HepG2 (cell line): Measurements from ENCODE around the gene CBLN1.

Source experiments
- ARID2 ChIP-seq: sonication (generic); formaldehyde crosslinking; IDR thresholded peaks from 2 replicates; pipeline ENCODE4 v1.8.1; 2022; ENCODE audit warnings: mild to moderate bottlenecking, missing genetic modification reagents, borderline replicate concordance
- FOXK2 ChIP-seq: fragments of 450-650 bp; IDR thresholded peaks from 2 replicates; pipeline ENCODE4 v1.6.1; 2016
- POLR2AphosphoS5 ChIP-seq: IDR thresholded peaks from 2 replicates; pipeline ENCODE4 v1.6.1; 2012; ENCODE audit warnings: low read depth, low read length
- REPIN1 ChIP-seq: sonication (generic); formaldehyde crosslinking; IDR thresholded peaks from 2 replicates; pipeline ENCODE4 v1.8.0; 2022; ENCODE audit warnings: missing genetic modification reagents, low read depth, mild to moderate bottlenecking, borderline replicate concordance
- SMAD1 ChIP-seq: sonication (generic); formaldehyde crosslinking; IDR thresholded peaks from 2 replicates; pipeline ENCODE4 v1.4.0; 2020; ENCODE audit warnings: missing genetic modification reagents, low read depth, mild to moderate bottlenecking, borderline replicate concordance
- ZBTB1 ChIP-seq: sonication (generic); formaldehyde crosslinking; IDR thresholded peaks from 2 replicates; pipeline ENCODE4 v1.4.0; 2020; ENCODE audit warnings: missing genetic modification reagents, borderline replicate concordance
- ZFP41 ChIP-seq: sonication (generic); formaldehyde crosslinking; IDR thresholded peaks from 2 replicates; pipeline ENCODE4 v1.4.0; 2020; ENCODE audit warnings: mild to moderate bottlenecking, missing genetic modification reagents, borderline replicate concordance
- ZNF274 ChIP-seq: sonication (generic); formaldehyde crosslinking; IDR thresholded peaks from 2 replicates; pipeline ENCODE4 v1.5.1; 2020; ENCODE audit warnings: mild to moderate bottlenecking, missing genetic modification reagents
- ZNF709 ChIP-seq: sonication (generic); formaldehyde crosslinking; IDR thresholded peaks from 2 replicates; pipeline ENCODE4 v1.5.0; 2020; ENCODE audit warnings: mild to moderate bottlenecking, missing genetic modification reagents
- ZNF850 ChIP-seq: sonication (generic); formaldehyde crosslinking; conservative IDR thresholded peaks from 2 replicates; pipeline ENCODE4 v1.9.0; 2021; ENCODE audit warnings: mild to moderate bottlenecking, missing genetic modification reagents
- ZZZ3 ChIP-seq: sonication (generic); formaldehyde crosslinking; IDR thresholded peaks from 2 replicates; pipeline ENCODE4 v1.4.0; 2020; ENCODE audit warnings: missing genetic modification reagents, mild to moderate bottlenecking, borderline replicate concordance
- TF ChIP-seq, protein P1 (sequence below): sonication (generic); formaldehyde crosslinking; IDR thresholded peaks from 2 replicates; pipeline ENCODE4 v1.5.0; 2020; ENCODE audit warnings: mild to moderate bottlenecking, missing genetic modification reagents, moderate library complexity
- TF ChIP-seq, protein P2 (sequence below): sonication (generic); formaldehyde crosslinking; IDR thresholded peaks from 2 replicates; pipeline ENCODE4 v1.5.1; 2020; ENCODE audit warnings: missing genetic modification reagents, mild to moderate bottlenecking, borderline replicate concordance
- TF ChIP-seq, protein P3 (sequence below): sonication (generic); formaldehyde crosslinking; IDR thresholded peaks from 2 replicates; pipeline ENCODE4 v1.8.0; 2022; ENCODE audit warnings: mild to moderate bottlenecking, missing genetic modification reagents

DNA sequence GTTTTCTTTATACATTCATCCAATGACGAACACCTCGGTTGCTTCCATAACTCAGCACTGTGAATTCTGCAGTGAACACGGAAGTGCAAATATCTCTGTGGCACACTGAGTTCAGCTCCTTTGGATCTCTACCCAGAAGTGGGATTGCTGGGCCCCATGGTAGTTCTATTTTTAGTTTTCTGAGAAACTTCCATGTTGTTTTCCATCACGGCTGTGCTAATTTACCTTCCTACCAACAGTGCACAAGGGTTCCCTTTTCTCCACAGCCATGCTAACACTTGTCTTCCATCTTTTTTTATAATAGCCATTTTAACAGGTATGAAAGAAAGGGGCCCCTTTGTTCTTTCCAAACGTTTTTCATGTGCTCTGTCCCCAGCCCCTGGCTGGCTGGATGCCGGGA lies 30.2 kb upstream of the CBLN1 start:
- no peak for TF ChIP-seq POLR2AphosphoS5
- TF ChIP-seq SMAD1 (CRISPR knock-in tag): no peak
- no peak for TF ChIP-seq ZBTB1 (CRISPR knock-in tag)
- TF ChIP-seq ZZZ3 (CRISPR knock-in tag): no peak
- TF ChIP-seq, protein P1, sequence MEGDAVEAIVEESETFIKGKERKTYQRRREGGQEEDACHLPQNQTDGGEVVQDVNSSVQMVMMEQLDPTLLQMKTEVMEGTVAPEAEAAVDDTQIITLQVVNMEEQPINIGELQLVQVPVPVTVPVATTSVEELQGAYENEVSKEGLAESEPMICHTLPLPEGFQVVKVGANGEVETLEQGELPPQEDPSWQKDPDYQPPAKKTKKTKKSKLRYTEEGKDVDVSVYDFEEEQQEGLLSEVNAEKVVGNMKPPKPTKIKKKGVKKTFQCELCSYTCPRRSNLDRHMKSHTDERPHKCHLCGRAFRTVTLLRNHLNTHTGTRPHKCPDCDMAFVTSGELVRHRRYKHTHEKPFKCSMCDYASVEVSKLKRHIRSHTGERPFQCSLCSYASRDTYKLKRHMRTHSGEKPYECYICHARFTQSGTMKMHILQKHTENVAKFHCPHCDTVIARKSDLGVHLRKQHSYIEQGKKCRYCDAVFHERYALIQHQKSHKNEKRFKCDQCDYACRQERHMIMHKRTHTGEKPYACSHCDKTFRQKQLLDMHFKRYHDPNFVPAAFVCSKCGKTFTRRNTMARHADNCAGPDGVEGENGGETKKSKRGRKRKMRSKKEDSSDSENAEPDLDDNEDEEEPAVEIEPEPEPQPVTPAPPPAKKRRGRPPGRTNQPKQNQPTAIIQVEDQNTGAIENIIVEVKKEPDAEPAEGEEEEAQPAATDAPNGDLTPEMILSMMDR (CRISPR knock-in tag): no peak
- TF ChIP-seq, protein P2, sequence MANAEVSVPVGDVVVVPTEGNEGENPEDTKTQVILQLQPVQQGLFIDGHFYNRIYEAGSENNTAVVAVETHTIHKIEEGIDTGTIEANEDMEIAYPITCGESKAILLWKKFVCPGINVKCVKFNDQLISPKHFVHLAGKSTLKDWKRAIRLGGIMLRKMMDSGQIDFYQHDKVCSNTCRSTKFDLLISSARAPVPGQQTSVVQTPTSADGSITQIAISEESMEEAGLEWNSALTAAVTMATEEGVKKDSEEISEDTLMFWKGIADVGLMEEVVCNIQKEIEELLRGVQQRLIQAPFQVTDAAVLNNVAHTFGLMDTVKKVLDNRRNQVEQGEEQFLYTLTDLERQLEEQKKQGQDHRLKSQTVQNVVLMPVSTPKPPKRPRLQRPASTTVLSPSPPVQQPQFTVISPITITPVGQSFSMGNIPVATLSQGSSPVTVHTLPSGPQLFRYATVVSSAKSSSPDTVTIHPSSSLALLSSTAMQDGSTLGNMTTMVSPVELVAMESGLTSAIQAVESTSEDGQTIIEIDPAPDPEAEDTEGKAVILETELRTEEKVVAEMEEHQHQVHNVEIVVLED (CRISPR knock-in tag): no peak
- TF ChIP-seq ARID2 (CRISPR knock-in tag): no peak
- TF ChIP-seq, protein P3, sequence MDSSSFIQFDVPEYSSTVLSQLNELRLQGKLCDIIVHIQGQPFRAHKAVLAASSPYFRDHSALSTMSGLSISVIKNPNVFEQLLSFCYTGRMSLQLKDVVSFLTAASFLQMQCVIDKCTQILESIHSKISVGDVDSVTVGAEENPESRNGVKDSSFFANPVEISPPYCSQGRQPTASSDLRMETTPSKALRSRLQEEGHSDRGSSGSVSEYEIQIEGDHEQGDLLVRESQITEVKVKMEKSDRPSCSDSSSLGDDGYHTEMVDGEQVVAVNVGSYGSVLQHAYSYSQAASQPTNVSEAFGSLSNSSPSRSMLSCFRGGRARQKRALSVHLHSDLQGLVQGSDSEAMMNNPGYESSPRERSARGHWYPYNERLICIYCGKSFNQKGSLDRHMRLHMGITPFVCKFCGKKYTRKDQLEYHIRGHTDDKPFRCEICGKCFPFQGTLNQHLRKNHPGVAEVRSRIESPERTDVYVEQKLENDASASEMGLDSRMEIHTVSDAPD: no peak
- no peak for TF ChIP-seq ZFP41
- TF ChIP-seq ZNF850: no peak
- no peak for TF ChIP-seq FOXK2
- no peak for TF ChIP-seq ZNF274 (CRISPR knock-in tag)
- no peak for TF ChIP-seq REPIN1
- no peak for TF ChIP-seq ZNF709 (CRISPR knock-in tag)
